Measurements from ENCODE around the gene NT5C1A. TPM values are rescaled to one million over a fixed set of nuclear protein-coding genes. Genes with fewer than 3 reads are reported as not detected.

NT5C1A gene
- total RNA-seq, 4 donors from 2014 or later = 1.1 TPM; not detected in 3

- WGBS, 2 donors (ENCODE audit: low coverage in 1 of 2) = 70 to 74% methylated on average over 2 to 6 of the region's 6 CpGs
- Histone ChIP-seq H3K4me3 (no peak overlapping the region), H3K4me1 (no peaks in the 10 kb centered on the region), H3K9me3 (no peaks in the 10 kb centered on the region), H3K36me3 (no peaks in the 10 kb centered on the region), H3K27ac (no peak overlapping the region), H3K27me3 (peaks cover 64% of the 10 kb centered on the region)
- ATAC-seq = no peak
- TF ChIP-seq EP300 (IDR thresholded peaks at IDR 0.05) (no peak), POLR2AphosphoS5 (IDR thresholded peaks at IDR 0.05) (no peak), CTCF (IDR thresholded peaks at IDR 0.05) (no peak), POLR2A (IDR thresholded peaks at IDR 0.05) (no peak)
Observed at GRCh38 chr1:39711966-39712340, 40.0 kb upstream of the NT5C1A start.

GRCh38 chr1:39711104-39711965, 39.4 kb upstream of the NT5C1A start:
- H3K4me1 ChIP-seq = no peaks in the 10 kb centered on the region
- H3K27ac ChIP-seq = no peak overlapping the region
- no peak overlapping the region for H3K4me3 ChIP-seq
- H3K27me3 ChIP-seq = peaks cover 59% of the 10 kb centered on the region
- TF ChIP-seq POLR2AphosphoS5 (IDR thresholded peaks at IDR 0.05) (no peak), EP300 (IDR thresholded peaks at IDR 0.05) (no peak), POLR2A (IDR thresholded peaks at IDR 0.05) (no peak), CTCF (IDR thresholded peaks at IDR 0.05) (no peak)
- H3K9me3 ChIP-seq = no peaks in the 10 kb centered on the region
- H3K36me3 ChIP-seq = no peaks in the 10 kb centered on the region
- WGBS, 2 donors (ENCODE audit: low coverage in 1 of 2) = 60 to 79% methylated on average over 5 of the region's 12 CpGs
- ATAC-seq = no peak

- Histone ChIP-seq H3K4me1 (no peaks in the 10 kb centered on the region), H3K27me3 (peaks cover 28% of the 10 kb centered on the region), H3K27ac (no peak overlapping the region), H3K36me3 (no peaks in the 10 kb centered on the region), H3K4me3 (no peak overlapping the region), H3K9me3 (no peaks in the 10 kb centered on the region)
- WGBS, 2 donors (ENCODE audit: low coverage in 1 of 2) = 40 to 76% methylated on average over 4 of the region's 4 CpGs
- no peak for TF ChIP-seq EP300 (IDR thresholded peaks at IDR 0.05)
- no peak for TF ChIP-seq CTCF (IDR thresholded peaks at IDR 0.05)
- TF ChIP-seq POLR2A (IDR thresholded peaks at IDR 0.05) = no peak
- TF ChIP-seq POLR2AphosphoS5 (IDR thresholded peaks at IDR 0.05) = no peak
- no peak for ATAC-seq
Observed at GRCh38 chr1:39707506-39707905, 35.6 kb upstream of the NT5C1A start.

- H3K4me3 ChIP-seq = no peak overlapping the region
- peaks cover 0 to 10% (median 0%) of the 10 kb centered on the region in 3 donors for H3K4me1 ChIP-seq
- no peaks in the 10 kb centered on the region for H3K36me3 ChIP-seq
- TF ChIP-seq POLR2A (IDR thresholded peaks at IDR 0.05) (no peak), EP300 (IDR thresholded peaks at IDR 0.05) (no peak), POLR2AphosphoS5 (IDR thresholded peaks at IDR 0.05) (no peak), CTCF (IDR thresholded peaks at IDR 0.05) (no peak)
- WGBS, 2 donors (ENCODE audit: low coverage in 1 of 2) = 100% methylated on average over 1 of the region's 1 CpG; no CpG with 5 or more reads in 1 of the 2 donors
- H3K9me3 ChIP-seq = no peaks in the 10 kb centered on the region
- H3K27ac ChIP-seq = no peak overlapping the region
- no peak for ATAC-seq
- H3K27me3 ChIP-seq = peaks cover 18% of the 10 kb centered on the region
Observed at GRCh38 chr1:39704757-39705156, 32.9 kb upstream of the NT5C1A start.

- Histone ChIP-seq H3K27ac (no peak overlapping the region), H3K27me3 (peaks cover 20% of the 10 kb centered on the region), H3K36me3 (no peaks in the 10 kb centered on the region), H3K4me1 (peaks cover 0 to 10% (median 0%) of the 10 kb centered on the region in 3 donors), H3K9me3 (no peaks in the 10 kb centered on the region), H3K4me3 (no peak overlapping the region)
- TF ChIP-seq CTCF (IDR thresholded peaks at IDR 0.05) (no peak), POLR2AphosphoS5 (IDR thresholded peaks at IDR 0.05) (no peak), POLR2A (IDR thresholded peaks at IDR 0.05) (no peak), EP300 (IDR thresholded peaks at IDR 0.05) (no peak)
- 7 to 17% methylated on average over 4 to 8 of the region's 12 CpGs for WGBS, 2 donors (ENCODE audit: low coverage in 1 of 2)
- ATAC-seq = no peak
Observed at GRCh38 chr1:39701049-39701439, 29.1 kb upstream of the NT5C1A start.

Data from gastroesophageal sphincter (tissue), 4 donors.